GM19238 (cell line): ENCODE data around the gene SLC10A6.

Experiments
- DNase-seq: peaks from one replicate; pipeline ENCODE4 v3.0.0; 2011; ENCODE audit warnings: low spot score; ENCODE audit not compliant: insufficient read length

SLC10A6 gene

DNA sequence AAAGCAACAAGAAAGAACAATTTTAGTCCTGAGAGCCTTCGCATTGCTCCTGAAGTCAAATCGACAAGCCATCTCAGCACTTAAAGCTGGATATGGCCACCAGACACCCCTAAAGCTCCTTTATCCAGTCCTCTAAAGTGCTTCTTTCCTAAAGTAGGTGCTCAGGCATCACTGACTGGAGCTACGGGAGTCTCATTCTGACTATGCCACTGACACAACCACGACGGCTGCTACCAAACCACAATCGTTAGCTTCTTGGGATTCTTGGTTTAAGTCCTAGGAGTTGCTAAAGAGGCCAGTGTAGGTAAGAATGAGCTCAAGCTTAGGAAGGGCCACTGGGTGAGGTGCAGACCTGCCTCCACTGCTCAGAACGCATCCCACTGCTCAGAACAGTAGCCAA is 1.0 kb downstream of the SLC10A6 start:
- DNase-seq = no peak

DNA sequence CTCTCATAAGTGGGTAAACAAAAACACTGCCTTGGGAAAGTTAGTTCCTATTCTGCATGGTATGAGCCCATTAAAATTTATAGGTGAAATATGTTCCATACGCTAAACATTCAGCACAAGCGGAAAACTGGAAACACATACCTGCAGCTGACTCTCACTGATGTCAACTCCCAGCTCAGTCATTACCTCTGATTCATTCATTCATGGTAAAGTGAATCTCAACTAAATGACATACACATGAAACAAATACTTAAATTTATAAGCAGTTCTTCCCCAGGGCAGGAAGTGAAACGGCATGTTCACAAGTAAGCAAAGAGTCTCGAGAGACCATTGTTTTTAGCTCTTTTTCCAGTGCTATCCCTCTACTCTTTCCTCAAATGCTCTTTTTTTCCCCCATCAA is 1.6 kb downstream of the SLC10A6 start:
- DNase-seq = no peak

DNA sequence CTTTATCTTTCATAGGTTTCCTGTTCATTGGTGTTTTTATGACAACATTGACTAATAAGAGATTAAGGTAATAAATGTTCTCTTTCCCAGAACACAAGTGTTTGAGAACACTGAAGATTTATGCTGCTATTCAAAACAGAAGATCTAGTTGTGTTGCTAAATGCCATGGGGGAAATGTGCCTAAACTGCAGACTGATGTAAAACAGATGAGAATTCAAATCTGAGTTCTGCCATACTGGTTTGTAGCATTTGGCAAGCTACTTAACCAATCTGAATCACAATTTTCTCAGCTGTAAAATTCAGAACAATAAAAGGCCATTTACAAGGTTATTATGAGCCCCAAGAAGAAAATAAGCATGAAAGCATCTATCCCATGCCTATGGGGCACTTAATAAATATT is 2.3 kb downstream of the SLC10A6 start:
- no peak for DNase-seq

DNA sequence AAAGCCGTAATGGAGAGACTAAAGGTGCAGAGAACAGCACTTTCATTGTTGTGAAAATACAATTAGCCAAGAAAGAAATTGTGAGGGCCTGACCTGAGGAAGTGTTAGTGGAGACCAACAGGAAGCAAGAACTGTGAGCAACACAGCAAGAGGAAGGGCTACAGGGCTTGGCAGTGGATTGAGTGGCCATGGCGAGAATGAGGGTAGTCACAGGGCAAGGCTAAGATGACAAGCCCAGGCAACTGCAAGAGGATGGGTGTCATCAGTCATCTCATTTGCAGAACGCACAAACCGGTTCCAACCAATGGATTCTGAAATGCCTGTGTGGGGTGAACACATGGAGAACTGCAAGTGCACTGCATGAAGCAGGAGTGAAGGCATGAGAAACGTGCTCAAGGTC is 3.6 kb downstream of the SLC10A6 start:
- DNase-seq = no peak

DNA sequence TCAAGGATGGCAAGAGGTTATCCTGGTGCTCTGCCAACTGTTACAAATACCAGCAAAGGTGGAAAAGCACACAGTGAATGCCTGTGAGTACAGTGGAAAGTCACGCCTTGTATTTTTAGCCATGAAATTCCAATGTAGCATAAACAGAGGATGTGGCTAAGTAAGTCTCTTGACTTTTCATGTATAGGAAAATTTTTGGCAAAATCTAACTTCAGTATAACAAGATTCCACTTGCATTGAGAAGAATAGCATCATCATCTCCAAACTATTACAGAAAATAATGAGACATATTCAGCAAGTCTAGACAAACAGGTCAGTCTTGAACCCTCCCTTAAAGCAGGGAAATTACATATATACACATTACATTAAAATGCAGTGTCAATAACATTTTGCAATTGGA is 7.9 kb downstream of the SLC10A6 start:
- DNase-seq = no peak

DNA sequence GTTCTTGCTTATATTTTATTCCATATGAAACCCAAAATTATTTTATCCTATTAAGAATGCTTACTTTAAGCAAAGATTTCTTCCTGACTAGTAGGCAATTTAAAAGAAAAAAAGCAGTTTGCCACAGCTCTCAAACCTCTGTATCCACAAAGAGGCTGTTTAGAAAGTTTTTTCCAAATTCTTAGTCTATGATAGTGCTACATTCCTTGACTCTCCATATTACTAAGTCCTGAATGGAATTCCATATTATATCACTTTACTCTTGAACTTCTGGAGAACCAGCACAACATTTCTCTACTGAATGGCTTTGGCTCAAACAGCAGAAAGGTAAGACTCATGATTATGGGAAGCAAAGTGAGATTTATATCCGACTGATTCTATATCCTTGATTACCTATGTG is 8.3 kb downstream of the SLC10A6 start:
- DNase-seq = no peak

DNA sequence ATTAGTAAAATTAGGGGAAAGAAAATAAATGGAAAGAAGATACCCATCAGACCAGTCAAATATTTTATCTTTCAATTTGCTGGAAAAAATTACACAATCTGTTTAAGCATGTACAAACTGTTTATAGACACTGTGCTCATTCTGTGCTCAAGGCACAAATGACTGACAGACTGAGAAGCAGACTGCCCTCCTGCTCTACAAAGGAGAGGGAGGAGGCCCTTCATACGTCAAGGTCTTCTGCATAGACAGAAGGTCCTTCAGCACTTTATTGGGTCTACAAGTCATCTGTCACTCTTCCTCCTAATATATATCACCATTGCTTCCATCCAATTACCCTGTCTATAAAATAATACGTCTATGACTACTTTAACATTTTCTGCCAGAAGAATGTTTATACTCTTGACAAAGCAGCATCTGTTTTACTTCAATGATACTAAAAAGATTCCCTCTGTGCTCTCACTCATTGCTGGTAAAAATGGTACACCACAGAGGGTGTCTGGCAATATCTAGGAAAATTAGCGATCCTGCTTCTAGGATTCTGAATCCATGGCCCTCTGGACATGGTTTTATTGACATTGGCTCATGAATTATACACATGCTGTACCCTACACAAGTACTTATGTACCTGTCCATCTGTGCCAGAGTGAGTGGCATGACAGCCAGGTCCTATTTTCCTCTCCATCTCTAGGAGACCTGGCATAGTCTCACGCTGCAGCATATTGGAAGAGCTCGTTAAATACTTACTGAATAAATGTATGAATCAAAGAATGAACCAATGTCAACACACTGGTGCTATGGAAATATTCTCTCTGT is 11.3 kb downstream of the SLC10A6 start:
- DNase-seq = no peak

DNA sequence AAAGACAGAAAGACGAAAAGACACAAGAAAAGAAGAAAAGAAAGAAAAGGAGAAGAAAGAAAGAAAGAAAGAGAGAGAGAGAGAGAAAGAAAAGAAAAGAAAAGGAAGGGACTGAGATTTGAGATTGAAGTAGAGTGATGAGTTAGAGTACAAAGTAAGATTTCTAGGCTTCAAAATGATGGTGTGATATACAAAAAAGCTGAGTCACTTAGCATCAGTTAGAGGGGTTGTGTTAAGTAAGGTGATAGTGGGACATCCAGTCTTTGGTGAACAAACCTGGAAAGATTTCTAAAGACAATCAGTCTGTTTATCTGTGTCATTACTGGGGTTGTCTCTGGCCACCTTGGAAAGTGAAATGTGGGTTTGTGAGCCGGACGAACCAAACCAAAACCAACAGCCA is 13.5 kb downstream of the SLC10A6 start:
- no peak for DNase-seq

DNA sequence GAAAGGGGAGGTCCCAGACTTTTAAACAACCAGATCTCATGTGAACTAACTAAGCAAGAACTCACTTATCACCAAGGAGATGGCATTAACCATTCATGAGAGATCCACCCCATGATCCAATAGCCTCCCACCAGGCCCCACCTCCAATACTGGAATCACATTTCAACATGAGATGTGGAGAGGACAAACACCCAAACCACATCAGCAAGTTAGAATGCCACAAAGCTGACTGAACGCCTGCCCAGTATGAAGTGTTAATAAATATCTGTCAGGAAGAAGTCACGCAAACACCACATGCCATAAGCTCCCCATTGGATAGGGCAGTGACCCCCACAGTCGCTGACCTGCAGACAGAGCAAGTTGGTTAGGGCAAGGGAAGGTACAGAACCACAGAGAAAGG is 14.3 kb downstream of the SLC10A6 start:
- DNase-seq = no peak

DNA sequence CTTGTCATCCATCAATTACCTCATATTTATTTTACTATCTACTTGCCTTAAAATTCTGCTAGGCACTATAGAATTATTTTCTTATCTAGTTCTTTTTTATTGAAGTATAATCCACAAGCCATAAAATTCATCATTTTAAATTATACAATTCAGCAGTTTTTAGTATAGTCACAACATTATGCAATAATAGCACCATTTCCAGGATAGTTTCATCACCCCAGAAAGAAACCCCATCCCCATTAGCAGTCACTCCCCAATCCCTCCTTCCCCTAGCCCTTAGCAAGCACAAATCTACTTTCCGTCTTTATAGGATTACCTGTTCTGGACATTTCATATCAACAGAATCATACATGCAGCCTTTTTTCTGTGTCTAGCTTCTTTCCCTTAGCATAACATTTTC is 15.6 kb downstream of the SLC10A6 start:
- no peak for DNase-seq

DNA sequence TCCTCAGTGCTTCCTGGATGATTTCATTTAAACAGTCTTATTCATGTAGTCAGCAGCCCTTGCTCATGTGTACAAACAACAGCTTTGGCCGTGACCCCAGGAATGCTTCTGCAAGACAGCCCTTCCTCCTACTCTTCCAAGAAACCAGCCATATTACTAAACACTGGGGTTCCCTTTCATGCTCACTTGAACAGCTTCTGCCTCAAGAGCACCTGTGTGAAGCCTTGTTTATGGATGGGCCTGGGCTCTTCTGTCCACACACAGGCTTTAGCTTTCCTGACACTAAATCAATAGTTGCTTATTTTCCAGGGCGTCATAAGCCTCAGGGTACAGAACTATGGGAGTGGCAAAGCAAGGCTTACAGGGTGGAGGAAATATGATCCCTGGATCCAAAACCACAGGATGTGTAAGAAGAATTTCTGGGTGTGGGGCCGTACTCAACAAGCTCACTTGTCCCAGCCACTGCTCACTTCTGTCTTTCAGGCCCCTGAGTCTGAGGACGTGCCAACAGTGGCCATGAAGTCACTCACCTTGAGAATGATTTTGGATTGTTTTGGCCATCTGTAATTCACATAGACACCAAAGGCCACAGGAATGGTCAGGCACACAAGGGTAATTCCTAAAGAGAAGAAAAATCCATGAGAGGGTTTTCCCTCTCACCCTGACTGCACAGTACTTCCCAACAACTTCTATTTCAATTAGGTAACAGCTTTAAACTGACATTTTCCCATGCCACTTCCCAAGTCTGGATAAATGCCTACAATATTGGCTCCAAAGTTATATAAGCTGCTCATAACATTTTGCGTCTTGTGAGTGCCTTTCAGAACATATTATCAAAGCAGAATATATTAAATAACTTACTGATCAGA is 17.7 kb downstream of the SLC10A6 start:
- DNase-seq = no peak

DNA sequence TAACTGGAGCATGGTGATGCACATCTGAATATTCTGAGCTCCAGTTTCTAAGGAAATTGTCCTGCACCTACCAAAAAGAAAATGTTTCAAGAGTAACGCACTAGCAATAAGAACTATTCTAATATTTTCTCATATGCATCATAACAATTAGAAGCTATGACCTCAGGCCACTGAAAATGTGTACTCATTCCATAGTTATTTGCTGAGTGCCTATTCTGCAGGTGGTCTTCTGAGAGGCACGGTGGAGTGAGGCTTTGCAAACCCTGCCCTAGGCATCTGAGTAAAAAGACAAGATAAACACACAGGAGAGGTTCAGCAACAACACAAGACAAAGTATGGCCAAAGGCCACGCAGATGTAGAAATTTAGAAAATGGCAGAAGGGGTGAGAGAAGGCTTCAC is 23.7 kb downstream of the SLC10A6 start:
- no peak for DNase-seq

DNA sequence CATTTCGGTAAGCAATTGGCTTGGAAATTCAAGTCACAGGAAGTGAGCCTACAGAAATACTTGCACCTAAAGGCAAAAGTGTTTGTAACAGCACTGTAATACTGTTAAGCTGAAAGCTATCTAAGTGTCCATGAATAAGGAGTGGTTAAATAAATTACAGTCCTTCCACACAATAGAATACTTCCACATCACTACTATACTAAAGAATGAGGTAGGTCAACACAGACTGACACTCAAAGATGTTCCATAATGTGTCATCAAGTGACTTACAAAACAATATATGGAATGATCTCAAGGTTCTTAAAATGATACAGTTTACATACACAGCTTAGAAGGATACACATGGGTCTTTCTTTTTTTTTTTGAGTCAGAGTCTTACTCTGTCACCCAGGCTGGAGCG is 27.0 kb downstream of the SLC10A6 start:
- no peak for DNase-seq

DNA sequence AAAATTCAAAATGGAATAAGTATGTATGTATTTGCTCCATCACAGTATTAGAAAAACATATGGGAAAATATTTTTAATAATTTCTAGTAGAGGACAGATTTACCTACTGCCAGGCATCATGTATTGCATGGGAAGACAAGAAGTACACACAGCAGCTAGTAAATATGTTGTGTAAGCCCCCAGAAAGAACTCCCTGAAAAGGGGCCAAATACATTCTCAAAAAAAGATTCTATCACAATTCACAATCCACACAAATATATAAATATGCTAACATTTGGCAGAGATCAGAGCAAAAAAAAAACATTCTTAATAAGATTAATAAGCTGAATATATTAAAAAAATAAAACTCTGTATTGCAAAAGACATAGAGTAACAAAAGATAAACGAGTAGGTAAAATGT is 28.0 kb downstream of the SLC10A6 start:
- no peak for DNase-seq

DNA sequence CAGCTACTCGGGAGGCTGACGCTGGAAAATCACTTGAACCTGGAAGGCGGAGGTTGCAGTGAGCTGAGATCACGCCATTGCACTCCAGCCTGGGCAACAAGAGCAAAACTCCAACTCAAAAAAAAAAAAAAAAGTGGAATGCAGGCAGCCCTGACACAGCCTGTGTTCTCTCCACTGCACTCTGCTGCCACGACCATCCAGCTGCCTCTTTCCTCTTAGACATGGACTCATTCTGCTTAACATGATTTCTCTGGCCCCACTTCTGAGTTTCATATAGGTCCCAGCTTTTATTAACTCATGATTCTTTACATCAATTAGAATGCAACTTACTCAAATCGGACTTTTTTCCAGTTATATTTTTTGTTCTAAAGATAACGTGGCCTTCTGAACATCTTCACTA is 29.6 kb downstream of the SLC10A6 start:
- no peak for DNase-seq

DNA sequence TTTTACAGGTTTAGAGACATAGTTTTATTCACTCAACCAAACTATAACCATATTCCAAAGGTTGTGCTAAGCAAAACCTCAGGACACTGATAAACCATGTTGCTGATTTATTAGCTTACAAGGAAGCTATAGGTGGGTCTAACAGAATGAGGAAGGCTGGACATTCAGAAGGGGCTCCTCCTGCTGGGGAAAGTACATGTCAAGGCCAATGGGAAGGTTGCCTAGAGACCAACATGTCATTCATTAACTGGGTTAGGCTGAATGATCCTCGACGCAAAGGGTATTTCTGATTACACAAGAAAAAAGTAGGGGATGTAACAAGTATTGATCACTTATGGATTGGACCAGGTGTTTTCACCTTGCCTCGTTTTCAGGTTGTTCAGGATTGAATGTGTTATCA is 30.3 kb downstream of the SLC10A6 start:
- DNase-seq = no peak

DNA sequence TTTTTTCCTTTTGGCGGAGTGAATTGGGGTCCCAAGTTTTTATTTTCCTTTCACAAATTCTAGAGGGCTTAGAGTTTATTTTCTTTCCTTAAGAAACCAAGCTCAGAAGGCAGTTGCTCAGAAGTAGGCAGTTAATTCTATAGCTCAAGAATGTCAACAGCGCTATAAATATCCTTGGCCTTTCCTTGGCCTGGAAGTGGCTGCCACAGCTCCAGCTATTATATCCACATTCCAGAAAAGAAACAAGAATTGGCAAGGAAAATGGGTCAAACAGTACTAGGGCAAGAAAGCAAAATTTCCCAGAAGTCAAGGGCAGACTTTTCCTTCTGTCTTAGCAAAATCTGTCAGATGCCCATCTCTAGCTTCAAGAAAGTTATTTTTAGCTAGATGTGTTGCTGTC is 31.0 kb downstream of the SLC10A6 start:
- DNase-seq = no peak

DNA sequence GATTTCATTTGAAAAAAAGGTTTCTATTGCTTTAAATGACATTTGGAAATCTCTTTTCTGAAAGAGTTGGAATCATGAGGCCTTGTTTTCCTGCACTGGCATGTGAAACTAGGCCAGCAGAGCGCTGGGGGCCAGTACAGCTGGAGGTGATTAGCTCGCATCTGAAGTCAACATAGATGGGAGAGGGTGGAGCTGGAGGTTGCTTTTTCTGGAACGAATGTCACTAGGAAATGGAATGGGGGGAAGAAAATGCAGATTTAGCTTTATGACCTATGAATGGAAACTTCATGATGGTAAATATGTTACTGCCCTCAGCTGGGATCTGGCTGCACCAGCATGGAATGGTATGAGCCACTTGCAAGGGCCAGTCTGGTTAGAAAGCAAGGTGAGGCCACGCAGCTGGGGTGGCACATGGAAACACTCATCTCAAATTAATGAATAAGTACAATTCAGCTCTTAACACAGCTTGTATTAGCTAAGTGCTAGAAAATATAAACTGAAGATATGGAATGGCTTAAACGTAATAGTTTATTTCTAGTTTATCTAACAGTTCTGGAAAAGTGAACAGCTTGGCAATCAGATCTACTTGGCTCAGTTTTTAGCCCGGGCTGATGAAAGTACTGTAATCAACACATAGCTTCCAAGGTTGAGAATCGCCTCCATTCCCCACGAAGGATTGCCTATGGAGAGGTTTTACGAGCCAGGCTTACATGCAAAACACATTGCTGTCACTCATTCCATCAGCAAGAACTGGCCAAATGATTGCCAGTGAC is 32.5 kb downstream of the SLC10A6 start:
- no peak for DNase-seq

DNA sequence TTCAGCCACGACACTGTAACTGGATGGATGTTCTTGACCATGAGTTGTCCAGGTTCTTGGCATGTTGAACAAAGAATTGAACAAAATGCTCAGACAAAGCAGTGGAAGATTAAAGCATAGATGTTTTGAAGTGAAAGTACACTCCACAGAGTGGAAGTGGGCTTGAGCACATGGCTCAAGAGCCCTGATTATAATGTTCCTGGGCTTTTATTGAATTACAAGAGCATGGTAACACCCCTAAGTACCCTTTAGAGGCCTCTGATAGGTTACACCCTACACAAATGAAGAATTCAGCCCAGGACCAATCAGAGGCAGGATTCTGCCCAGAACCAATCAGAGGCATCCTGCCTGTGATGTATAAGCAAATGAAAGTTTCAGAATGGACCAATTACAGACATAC is 33.5 kb downstream of the SLC10A6 start:
- no peak for DNase-seq

DNA sequence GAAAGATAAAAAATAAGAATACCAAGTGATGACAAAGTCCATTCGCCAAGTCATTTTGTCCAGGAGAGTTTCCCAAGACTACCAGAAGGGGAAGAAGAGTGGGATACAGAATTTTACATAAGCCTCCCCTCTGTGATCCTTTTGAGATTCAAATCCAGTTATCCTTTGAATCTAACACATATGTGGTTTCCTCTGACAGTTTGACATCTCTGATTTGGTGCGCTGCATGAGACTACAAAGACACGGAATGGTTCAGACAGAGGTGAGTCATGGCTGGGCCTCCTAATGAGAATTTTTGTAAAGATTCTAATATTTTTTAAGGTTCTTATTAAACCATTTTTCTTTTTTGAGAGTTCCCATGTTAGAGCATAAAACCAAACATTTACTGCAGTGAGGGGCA is 38.3 kb downstream of the SLC10A6 start:
- no peak for DNase-seq

DNA sequence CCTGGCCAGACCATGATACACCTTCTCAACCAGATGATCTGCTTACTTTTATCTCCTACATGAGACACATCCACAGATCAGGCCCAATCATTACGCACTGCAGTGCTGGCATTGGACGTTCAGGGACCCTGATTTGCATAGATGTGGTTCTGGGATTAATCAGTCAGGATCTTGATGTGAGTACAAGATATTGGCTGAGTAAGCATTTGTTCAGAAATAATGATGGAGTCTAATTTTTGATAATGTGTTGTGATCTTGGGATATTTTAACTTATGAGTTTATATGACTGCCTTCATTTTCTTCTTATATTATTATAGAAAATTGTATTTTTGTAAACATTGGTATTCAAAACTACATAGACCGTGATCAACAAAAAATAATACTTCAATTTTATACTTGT is 39.4 kb downstream of the SLC10A6 start:
- DNase-seq = no peak

DNA sequence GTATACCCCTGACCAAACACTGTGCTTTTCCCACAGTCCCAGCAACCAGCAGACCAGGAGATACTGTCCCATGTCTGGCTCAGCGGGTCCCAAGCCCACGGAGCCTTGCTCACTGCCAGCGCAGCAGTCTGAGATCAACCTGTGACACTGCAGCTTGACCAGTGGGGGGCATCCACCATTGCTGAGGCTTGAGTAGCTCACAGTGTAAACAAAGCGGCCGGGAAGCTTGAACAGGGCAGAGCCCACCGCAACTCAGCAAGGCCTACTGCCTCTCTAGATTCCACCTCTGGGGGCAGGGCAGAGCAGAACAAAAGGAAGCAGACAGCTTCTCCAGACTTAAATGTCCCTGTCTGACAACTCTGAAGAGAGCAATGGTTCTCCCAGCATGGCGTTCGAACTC is 58.1 kb downstream of the SLC10A6 start:
- DNase-seq = no peak
